GM12875 (cell line): Measurements from ENCODE around the gene PMP22.

Experiments
- H3K4me3 ChIP-seq: one replicate; pipeline ENCODE4 v1.5.1; 2011; ENCODE audit warnings: low read depth, low read length, control low read depth
- TF ChIP-seq, protein P1 (sequence below): IDR thresholded peaks from 2 replicates; pipeline ENCODE4 v1.5.1; 2011; ENCODE audit warnings: low read depth, mild to moderate bottlenecking, control low read depth, inconsistent platforms, low read length, moderate library complexity, borderline replicate concordance; ENCODE audit not compliant: insufficient read depth

PMP22 gene

DNA sequence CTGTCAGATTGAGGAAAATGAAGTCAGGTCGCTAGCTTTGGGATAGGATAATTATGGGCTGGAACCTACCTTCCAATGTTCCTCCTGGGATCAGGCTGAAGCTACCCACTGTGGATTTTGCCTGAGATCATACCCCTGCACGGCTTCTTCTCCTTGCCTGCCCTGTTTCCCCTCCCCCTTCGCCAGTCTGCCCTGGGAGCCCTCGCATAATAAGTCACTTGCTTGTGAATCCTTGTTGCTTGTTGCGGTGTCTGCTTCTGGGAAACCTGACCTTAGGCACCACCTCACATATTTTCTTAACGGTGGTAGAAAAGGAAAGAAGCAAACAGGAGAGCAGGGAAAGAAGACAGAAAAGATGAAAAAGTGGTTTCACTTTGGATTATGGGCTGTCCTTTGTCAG is 13.3 kb upstream of the PMP22 start:
- no peak overlapping the region for H3K4me3 ChIP-seq
- TF ChIP-seq, protein P1, sequence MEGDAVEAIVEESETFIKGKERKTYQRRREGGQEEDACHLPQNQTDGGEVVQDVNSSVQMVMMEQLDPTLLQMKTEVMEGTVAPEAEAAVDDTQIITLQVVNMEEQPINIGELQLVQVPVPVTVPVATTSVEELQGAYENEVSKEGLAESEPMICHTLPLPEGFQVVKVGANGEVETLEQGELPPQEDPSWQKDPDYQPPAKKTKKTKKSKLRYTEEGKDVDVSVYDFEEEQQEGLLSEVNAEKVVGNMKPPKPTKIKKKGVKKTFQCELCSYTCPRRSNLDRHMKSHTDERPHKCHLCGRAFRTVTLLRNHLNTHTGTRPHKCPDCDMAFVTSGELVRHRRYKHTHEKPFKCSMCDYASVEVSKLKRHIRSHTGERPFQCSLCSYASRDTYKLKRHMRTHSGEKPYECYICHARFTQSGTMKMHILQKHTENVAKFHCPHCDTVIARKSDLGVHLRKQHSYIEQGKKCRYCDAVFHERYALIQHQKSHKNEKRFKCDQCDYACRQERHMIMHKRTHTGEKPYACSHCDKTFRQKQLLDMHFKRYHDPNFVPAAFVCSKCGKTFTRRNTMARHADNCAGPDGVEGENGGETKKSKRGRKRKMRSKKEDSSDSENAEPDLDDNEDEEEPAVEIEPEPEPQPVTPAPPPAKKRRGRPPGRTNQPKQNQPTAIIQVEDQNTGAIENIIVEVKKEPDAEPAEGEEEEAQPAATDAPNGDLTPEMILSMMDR = no peak

DNA sequence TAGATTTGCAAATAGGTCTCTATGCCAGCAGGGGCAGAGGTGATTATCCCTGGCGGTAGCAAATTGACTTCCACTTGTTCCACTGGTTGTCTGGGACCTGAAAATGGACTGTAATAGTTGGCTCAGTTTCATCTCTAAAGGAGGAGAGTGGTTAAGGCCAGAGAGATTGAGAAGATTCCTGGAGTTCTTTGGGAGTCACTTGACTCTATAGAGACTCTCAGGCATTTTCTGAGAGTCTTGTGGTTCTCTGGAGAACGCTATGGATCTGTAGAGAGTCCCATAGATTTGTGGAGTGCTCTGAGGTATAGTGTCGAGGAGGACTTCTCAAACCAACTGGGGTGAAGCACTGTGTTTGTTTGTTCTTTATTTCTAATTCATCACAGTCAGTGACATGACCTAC is 8.9 kb upstream of the PMP22 start:
- H3K4me3 ChIP-seq = no peak overlapping the region
- TF ChIP-seq, protein P1 = no peak

DNA sequence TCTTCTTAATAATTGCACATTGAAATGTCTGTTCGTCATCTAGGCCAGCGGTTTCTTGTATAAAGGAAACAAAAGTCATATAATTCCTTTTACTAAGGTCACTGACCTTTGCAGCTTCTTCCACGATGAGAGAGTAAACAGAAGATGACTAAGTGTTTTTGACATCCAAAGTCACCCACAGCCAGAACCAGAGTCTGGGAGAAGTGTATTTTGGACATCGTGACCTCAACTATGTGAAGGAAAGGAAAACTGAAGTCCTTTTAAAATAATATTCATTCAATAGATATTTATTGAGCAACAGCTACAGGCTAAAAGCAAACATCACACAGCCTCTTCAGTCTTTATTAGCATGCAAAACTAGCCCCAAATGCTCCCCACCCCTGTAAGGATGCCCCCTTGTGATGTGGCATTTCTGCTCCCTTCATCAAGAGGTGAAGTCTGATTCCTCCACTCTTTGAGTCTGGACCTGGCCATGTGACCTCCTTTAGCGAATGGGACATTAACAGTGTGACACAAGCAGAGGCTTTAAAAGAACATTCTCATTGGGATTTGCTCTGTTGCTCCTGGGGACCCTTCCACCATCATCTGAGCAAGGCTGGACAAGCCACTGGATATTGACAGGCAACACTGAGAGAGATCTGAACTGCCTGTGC is 8.1 kb upstream of the PMP22 start:
- TF ChIP-seq, protein P1 = no peak
- no peak overlapping the region for H3K4me3 ChIP-seq

DNA sequence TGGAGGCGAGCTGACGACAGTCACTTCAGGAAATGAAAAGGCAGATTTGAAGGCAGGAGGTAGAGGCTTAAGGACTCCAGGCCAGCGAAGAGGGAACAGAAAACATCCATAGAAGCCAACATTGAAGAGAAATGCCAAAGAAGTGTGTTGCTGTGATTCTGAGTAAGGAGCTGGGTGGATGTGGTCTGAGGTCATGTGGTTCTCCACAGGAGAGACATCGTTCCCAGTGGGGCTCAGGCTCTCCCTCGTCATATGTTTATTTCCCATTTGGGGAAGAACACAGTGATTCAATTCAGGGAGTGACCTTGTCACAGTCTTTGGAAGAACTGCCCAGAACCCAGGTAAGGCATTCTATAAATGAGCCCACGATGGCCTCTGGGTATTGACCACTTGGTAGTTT is 6.6 kb upstream of the PMP22 start:
- TF ChIP-seq, protein P1 = no peak
- no peak overlapping the region for H3K4me3 ChIP-seq

DNA sequence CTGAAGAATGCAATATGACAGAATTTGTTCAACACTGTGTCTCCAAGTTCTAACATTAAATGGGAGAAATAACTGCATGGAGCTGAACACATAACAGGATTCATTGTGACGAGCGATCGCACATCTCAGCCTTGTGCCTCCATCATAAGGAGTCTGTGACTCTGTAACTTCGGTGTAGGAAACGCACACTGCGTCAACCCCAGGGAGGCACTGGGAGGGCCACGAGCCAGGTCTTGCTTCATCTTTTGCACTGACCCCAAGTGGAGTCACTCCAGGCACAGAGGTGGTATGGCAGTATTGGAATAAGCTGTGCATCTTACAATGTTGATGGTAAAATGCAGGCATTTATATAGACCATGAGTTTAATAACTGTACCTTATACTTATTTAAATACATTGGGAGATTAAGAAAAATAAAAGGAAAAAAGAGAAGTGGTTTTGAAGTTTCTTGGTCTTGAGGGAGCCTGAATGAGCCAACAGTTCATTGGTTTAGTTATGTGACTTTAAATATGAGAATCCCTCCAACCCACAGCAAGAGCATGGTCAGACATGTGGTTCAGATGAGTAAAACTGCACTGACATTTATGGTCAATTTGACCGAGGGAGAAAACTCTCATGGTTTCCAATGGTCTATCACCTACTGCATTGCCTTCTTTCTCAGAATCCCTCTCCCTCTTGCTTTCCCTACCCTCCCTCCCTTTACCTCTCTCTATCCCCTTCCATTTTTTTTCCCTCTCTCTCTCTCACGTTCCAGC is 5.7 kb upstream of the PMP22 start:
- no peak overlapping the region for H3K4me3 ChIP-seq
- TF ChIP-seq, protein P1 = no peak

DNA sequence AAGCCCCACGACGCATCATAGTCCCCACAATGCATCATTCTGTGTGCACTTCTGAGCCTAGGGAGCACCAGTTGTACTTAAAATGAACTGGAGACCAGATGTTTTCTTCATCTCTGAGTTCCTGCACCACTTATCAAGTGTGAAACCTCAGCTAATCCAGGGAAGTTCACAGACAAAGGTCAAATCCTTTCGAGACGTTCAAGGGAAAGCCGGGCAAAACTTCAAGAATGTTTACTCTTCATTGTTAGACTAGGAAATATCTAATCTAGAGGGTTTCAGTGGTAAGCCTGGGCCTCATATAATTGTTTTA is 4.6 kb upstream of the PMP22 start:
- TF ChIP-seq, protein P1 = no peak
- no peak overlapping the region for H3K4me3 ChIP-seq
